IMR-90 (cell line): Measurements from ENCODE around the gene MYO10. TPM values are rescaled to one million over a fixed set of nuclear protein-coding genes. Genes with fewer than 3 reads are reported as not detected.

Source experiments
- ATAC-seq: fragments of 200-7000 bp; cut with Tn5 transposase; 2 replicates; pipeline ENCODE4 v1.9.1; 2020; ENCODE audit warnings: low read depth, mild to moderate bottlenecking, moderate library complexity
- BruUV-seq: library from RNA; stranded (reverse); fragments of 400-500 nt; replicated peaks from 2 replicates; lab custom pipeline; 2021; lab: Mats Ljungman, UMichigan
- CTCF ChIA-PET: fragments of 300-600 bp; formaldehyde crosslinking; extraction: SDS; loops from one replicate; lab custom pipeline; 2021; ENCODE audit warnings: antibody characterized with exemption; lab: Yijun Ruan, JAX
- POLR2A ChIA-PET: fragments of 300-600 bp; sonication (Branson Sonifier 250); formaldehyde crosslinking; loops from one replicate; lab custom pipeline; 2022; ENCODE audit warnings: antibody characterized with exemption; ENCODE audit not compliant: unreplicated experiment; lab: Charles Lee
- DNase-seq: peaks from one replicate; pipeline ENCODE4 v3.0.0; 2013
- H2AFZ ChIP-seq: replicated peaks from 2 replicates; pipeline ENCODE3; 2013; ENCODE audit warnings: low read length, mild to moderate bottlenecking; ENCODE audit not compliant: poor library complexity
- H2AK5ac ChIP-seq: 2 replicates; pipeline ENCODE4 v1.6.1; 2013; ENCODE audit warnings: low read depth, low read length, inconsistent platforms
- H2AK9ac ChIP-seq: replicated peaks from 2 replicates; pipeline ENCODE3; 2013; ENCODE audit warnings: mild to moderate bottlenecking, low read depth, low read length, moderate library complexity; ENCODE audit not compliant: poor library complexity
- H2BK120ac ChIP-seq: 2 replicates; pipeline ENCODE4 v1.6.1; 2013; ENCODE audit warnings: low read depth, low read length, inconsistent platforms
- H2BK15ac ChIP-seq: 3 replicates; pipeline ENCODE4 v1.6.1; 2013; ENCODE audit warnings: low read depth, low read length, inconsistent platforms
- H2BK20ac ChIP-seq: 2 replicates; pipeline ENCODE4 v1.6.1; 2013; ENCODE audit warnings: low read depth, mild to moderate bottlenecking, inconsistent platforms, low read length, moderate library complexity
- H2BK5ac ChIP-seq: 2 replicates; pipeline ENCODE4 v1.6.1; 2013; ENCODE audit warnings: mild to moderate bottlenecking, low read depth, low read length, inconsistent platforms; ENCODE audit not compliant: poor library complexity, severe bottlenecking
- H3K14ac ChIP-seq: replicated peaks from 2 replicates; pipeline ENCODE4 v1.6.1; 2013; ENCODE audit warnings: low read depth, low read length, inconsistent platforms
- H3K18ac ChIP-seq: 2 replicates; pipeline ENCODE4 v1.6.1; 2013; ENCODE audit warnings: low read depth, low read length, control low read depth
- H3K23ac ChIP-seq: 2 replicates; pipeline ENCODE4 v1.6.1; 2013; ENCODE audit warnings: low read depth, low read length, inconsistent platforms
- H3K27ac ChIP-seq: 2 replicates; pipeline ENCODE4 v1.5.1; 2013; ENCODE audit warnings: mild to moderate bottlenecking, control low read depth, low read length; ENCODE audit not compliant: insufficient read depth
- H3K27me3 ChIP-seq: 2 replicates; pipeline ENCODE4 v1.6.1; 2013; ENCODE audit warnings: low read length; ENCODE audit not compliant: control insufficient read depth, insufficient read depth
- H3K36me3 ChIP-seq: 2 replicates; pipeline ENCODE4 v1.6.1; 2013; ENCODE audit warnings: low read length, mixed read lengths; ENCODE audit not compliant: control insufficient read depth, insufficient read depth
- H3K4ac ChIP-seq: 2 replicates; pipeline ENCODE4 v1.6.1; 2013; ENCODE audit warnings: low read depth, low read length, inconsistent platforms
- H3K4me1 ChIP-seq: 2 replicates; pipeline ENCODE4 v1.6.1; 2013; ENCODE audit warnings: low read length, mixed read lengths; ENCODE audit not compliant: control insufficient read depth, insufficient read depth
- H3K4me2 ChIP-seq: 2 replicates; pipeline ENCODE4 v1.6.1; 2013; ENCODE audit warnings: low read depth, mild to moderate bottlenecking, control low read depth, low read length, moderate library complexity
- H3K4me3 ChIP-seq: 2 replicates; pipeline ENCODE4 v1.5.1; 2013; ENCODE audit warnings: low read depth, mild to moderate bottlenecking, control low read depth, low read length, moderate library complexity; ENCODE audit not compliant: insufficient read depth
- H3K56ac ChIP-seq: 2 replicates; pipeline ENCODE4 v1.6.1; 2013; ENCODE audit warnings: low read length, inconsistent platforms; ENCODE audit not compliant: insufficient read depth; ENCODE audit errors: extremely low read depth
- H3K79me1 ChIP-seq, 2 experiments: 2 replicates each; pipeline ENCODE4 v1.6.1; 2013; ENCODE audit warnings: low read length in 2 of 2, inconsistent platforms in 1 of 2, low read depth in 1 of 2
- H3K9ac ChIP-seq: 2 replicates; pipeline ENCODE4 v1.6.1; 2013; ENCODE audit warnings: low read depth, low read length, control low read depth
- H3K9me1 ChIP-seq: 2 replicates; pipeline ENCODE4 v1.6.1; 2013; ENCODE audit warnings: low read length, inconsistent platforms; ENCODE audit not compliant: insufficient read depth
- H3K9me3 ChIP-seq: 2 replicates; pipeline ENCODE4 v1.6.1; 2013; ENCODE audit warnings: low read length; ENCODE audit not compliant: control insufficient read depth, insufficient read depth
- H4K20me1 ChIP-seq: 2 replicates; pipeline ENCODE4 v1.6.1; 2013; ENCODE audit warnings: low read length, inconsistent platforms; ENCODE audit not compliant: insufficient read depth
- H4K5ac ChIP-seq: 2 replicates; pipeline ENCODE4 v1.6.1; 2013; ENCODE audit warnings: mild to moderate bottlenecking, low read depth, low read length, control low read depth
- H4K8ac ChIP-seq, 2 experiments: 2 replicates each; pipeline ENCODE4 v1.6.1; 2013; ENCODE audit warnings: low read depth in 2 of 2, low read length in 2 of 2, control low read depth in 1 of 2, inconsistent platforms in 1 of 2
- H4K91ac ChIP-seq: 2 replicates; pipeline ENCODE4 v1.6.1; 2013; ENCODE audit warnings: low read depth, low read length, inconsistent platforms; ENCODE audit not compliant: insufficient read depth
- BHLHE40 ChIP-seq: fragments of 150-350 bp; IDR thresholded peaks from 2 replicates; pipeline ENCODE4 v1.6.1; 2016; ENCODE audit warnings: mild to moderate bottlenecking, low read depth, low read length
- CEBPB ChIP-seq: IDR thresholded peaks from 2 replicates; pipeline ENCODE4 v1.6.1; 2012; ENCODE audit warnings: low read depth, low read length, improper control_type of control experiment
- CHD1 ChIP-seq: IDR thresholded peaks from 2 replicates; pipeline ENCODE4 v1.6.1; 2012; ENCODE audit warnings: low read depth, low read length, improper control_type of control experiment
- FOS ChIP-seq: fragments of 150-350 bp; IDR thresholded peaks from 2 replicates; pipeline ENCODE4 v1.6.1; 2016; ENCODE audit warnings: low read depth, low read length
- MAZ ChIP-seq: IDR thresholded peaks from 2 replicates; pipeline ENCODE4 v1.6.1; 2012; ENCODE audit warnings: low read depth, mild to moderate bottlenecking, low read length, improper control_type of control experiment, moderate library complexity, borderline replicate concordance
- MXI1 ChIP-seq: IDR thresholded peaks from 2 replicates; pipeline ENCODE4 v1.6.1; 2012; ENCODE audit warnings: low read depth, mild to moderate bottlenecking, low read length, moderate library complexity, borderline replicate concordance
- NFE2L2 ChIP-seq: fragments of 150-350 bp; IDR thresholded peaks from 2 replicates; pipeline ENCODE4 v1.6.1; 2016; ENCODE audit warnings: low read depth, mild to moderate bottlenecking, low read length
- POLR2A ChIP-seq: IDR thresholded peaks from 2 replicates; pipeline ENCODE4 v1.6.1; 2012; ENCODE audit warnings: mild to moderate bottlenecking, low read depth, low read length
- RAD21 ChIP-seq: IDR thresholded peaks from 2 replicates; pipeline ENCODE4 v1.6.1; 2012; ENCODE audit warnings: low read length, improper control_type of control experiment
- RCOR1 ChIP-seq: IDR thresholded peaks from 2 replicates; pipeline ENCODE4 v1.6.1; 2012; ENCODE audit warnings: mild to moderate bottlenecking, low read length, improper control_type of control experiment; ENCODE audit not compliant: insufficient replicate concordance
- RFX5 ChIP-seq: IDR thresholded peaks from 2 replicates; pipeline ENCODE4 v1.8.0; 2012; ENCODE audit warnings: low read depth, mild to moderate bottlenecking, low read length, moderate library complexity
- SMC3 ChIP-seq: fragments of 150-350 bp; IDR thresholded peaks from 2 replicates; pipeline ENCODE4 v1.6.1; 2016; ENCODE audit warnings: low read depth, mild to moderate bottlenecking, antibody characterized with exemption, low read length, moderate library complexity
- whole genome bisulfite sequencing, 2 experiments: methylation state at CpG; one replicate each; pipeline versions ENCODE4 v1.1.5 to v1.1.7; 2013; ENCODE audit warnings: missing lambda C conversion rate in 2 of 2; ENCODE audit not compliant: insufficient read length in 1 of 2; ENCODE audit errors: extremely low coverage in 2 of 2; 5-methylcytosine and 5-hydroxymethylcytosine counted together
- dilution Hi-C: fragments of 300-500 bp; cut with HindIII; formaldehyde crosslinking; loops from one replicate; pipeline ENCODE4 v1.14.3; 2018; ENCODE audit warnings: low sequenced_read_pairs; ENCODE audit not compliant: unreplicated experiment
- in situ Hi-C: fragments of 300-500 bp; cut with MboI; formaldehyde crosslinking; loops from 3 replicates; pipeline ENCODE4 v1.14.3; 2019; ENCODE audit warnings: low sequenced_read_pairs, inconsistent platforms, mixed read lengths
- intact Hi-C: fragments of 100-400 bp; cut with micrococcal nuclease; formaldehyde crosslinking; loops from 2 replicates; pipeline ENCODE4 v1.10.0; 2022
- polyA plus RNA-seq, 3 experiments: library from polyadenylated mRNA; depleted of rRNA; stranded (reverse); fragments of >200 nt; gene quantifications; 2 replicates each; pipeline ENCODE4 v1.2.3, GENCODE V29; 2012; ENCODE audit warnings: low replicate concordance in 1 of 3
- total RNA-seq: library from RNA; depleted of rRNA; stranded (reverse); fragments of >200 nt; gene quantifications from 2 replicates; pipeline ENCODE4 v1.2.3, GENCODE V29; 2012
- TF ChIP-seq, protein P1 (sequence below): fragments of 150-350 bp; IDR thresholded peaks from 2 replicates; pipeline ENCODE4 v1.6.1; 2017; ENCODE audit warnings: mild to moderate bottlenecking, antibody characterized with exemption, low read length, low read depth
- TF ChIP-seq, protein P2 (sequence below): fragments of 150-350 bp; IDR thresholded peaks from 2 replicates; pipeline ENCODE4 v1.6.1; 2016; ENCODE audit warnings: low read depth, mild to moderate bottlenecking, low read length, moderate library complexity, borderline replicate concordance
- TF ChIP-seq, protein P3 (sequence below): conservative IDR thresholded peaks from 2 replicates; pipeline ENCODE4 v1.5.1; 2012; ENCODE audit warnings: mild to moderate bottlenecking, low read depth, low read length, improper control_type of control experiment

The MYO10 gene
- total and polyA plus RNA-seq, 2 of the 4 experiments (the other 2 are of a cell fraction): 39.9 to 115 TPM

DNA sequence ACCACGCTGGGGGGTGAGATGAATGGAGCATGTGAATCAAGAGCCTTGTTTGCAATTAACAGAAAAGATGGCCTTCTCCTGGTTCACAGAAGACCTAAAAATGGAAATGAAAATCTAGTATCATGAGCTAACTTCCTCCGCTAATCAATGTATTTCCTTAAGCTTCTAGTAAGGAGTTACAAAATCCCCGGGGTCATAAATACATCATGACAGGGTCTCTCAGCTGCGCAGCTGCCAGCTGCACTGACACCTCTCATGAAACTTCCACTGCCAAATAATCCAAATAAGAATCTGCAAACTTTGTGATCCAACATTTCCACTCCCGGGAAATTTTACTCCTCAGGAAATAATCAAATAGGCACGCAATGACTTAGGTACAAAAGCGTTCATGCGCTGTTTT, 11.9 kb downstream of the MYO10 start:
- Histone ChIP-seq H2BK20ac (no peak overlapping the region), H2AK5ac (no peak overlapping the region), H3K23ac (no peak overlapping the region), H3K36me3 (peaks cover 9% of the 10 kb centered on the region), H3K4me1 (peaks cover 4% of the 10 kb centered on the region), H3K18ac (no peak overlapping the region), H2AFZ (no peak overlapping the region), H2BK5ac (no peak overlapping the region), H3K4ac (no peak overlapping the region), H3K4me3 (no peak overlapping the region), H3K27ac (no peak overlapping the region), H3K14ac (no peak overlapping the region), H4K5ac (no peak overlapping the region), H2AK9ac (no peak overlapping the region), H3K56ac (no peak overlapping the region), H4K8ac (no peak overlapping the region), H4K91ac (no peak overlapping the region), H3K27me3 (no peaks in the 10 kb centered on the region), H3K79me1 (peaks cover 0 to 47% of the 10 kb centered on the region in 2 experiments; a peak in 2 of 4 replicates), H2BK120ac (no peak overlapping the region), H3K9ac (no peak overlapping the region), H3K9me1 (peaks cover 17% of the 10 kb centered on the region), H4K20me1 (peaks cover 97% of the 10 kb centered on the region), H3K9me3 (no peaks in the 10 kb centered on the region), H3K4me2 (0 out of 2 replicates have a peak overlapping the region, but pooled peaks have one; percentile 10), H2BK15ac (no peak overlapping the region)
- no TSS peak for BruUV-seq
- POLR2A ChIA-PET: no interaction called here
- 47% methylated on average over 2 of the region's 8 CpGs; no CpG with 5 or more reads in 1 of the 2 experiments for WGBS, 2 experiments
- CTCF ChIA-PET: no interaction called here
- dilution Hi-C loops (no loop called here), intact Hi-C loops (no loop called here), in situ Hi-C loops (no loop called here)
- ATAC-seq (no peak), DNase-seq (no peak)
- TF ChIP-seq MXI1 (no peak), CHD1 (no peak), POLR2A (no peak), RCOR1 (no peak), MAZ (no peak), FOS (no peak), BHLHE40 (no peak), SMC3 (no peak), RFX5 (no peak), CEBPB (no peak), RAD21 (no peak), NFE2L2 (no peak)
- TF ChIP-seq, protein P1, sequence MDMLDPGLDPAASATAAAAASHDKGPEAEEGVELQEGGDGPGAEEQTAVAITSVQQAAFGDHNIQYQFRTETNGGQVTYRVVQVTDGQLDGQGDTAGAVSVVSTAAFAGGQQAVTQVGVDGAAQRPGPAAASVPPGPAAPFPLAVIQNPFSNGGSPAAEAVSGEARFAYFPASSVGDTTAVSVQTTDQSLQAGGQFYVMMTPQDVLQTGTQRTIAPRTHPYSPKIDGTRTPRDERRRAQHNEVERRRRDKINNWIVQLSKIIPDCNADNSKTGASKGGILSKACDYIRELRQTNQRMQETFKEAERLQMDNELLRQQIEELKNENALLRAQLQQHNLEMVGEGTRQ: no peak
- TF ChIP-seq, protein P2, sequence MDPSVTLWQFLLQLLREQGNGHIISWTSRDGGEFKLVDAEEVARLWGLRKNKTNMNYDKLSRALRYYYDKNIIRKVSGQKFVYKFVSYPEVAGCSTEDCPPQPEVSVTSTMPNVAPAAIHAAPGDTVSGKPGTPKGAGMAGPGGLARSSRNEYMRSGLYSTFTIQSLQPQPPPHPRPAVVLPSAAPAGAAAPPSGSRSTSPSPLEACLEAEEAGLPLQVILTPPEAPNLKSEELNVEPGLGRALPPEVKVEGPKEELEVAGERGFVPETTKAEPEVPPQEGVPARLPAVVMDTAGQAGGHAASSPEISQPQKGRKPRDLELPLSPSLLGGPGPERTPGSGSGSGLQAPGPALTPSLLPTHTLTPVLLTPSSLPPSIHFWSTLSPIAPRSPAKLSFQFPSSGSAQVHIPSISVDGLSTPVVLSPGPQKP: no peak
- TF ChIP-seq, protein P3, sequence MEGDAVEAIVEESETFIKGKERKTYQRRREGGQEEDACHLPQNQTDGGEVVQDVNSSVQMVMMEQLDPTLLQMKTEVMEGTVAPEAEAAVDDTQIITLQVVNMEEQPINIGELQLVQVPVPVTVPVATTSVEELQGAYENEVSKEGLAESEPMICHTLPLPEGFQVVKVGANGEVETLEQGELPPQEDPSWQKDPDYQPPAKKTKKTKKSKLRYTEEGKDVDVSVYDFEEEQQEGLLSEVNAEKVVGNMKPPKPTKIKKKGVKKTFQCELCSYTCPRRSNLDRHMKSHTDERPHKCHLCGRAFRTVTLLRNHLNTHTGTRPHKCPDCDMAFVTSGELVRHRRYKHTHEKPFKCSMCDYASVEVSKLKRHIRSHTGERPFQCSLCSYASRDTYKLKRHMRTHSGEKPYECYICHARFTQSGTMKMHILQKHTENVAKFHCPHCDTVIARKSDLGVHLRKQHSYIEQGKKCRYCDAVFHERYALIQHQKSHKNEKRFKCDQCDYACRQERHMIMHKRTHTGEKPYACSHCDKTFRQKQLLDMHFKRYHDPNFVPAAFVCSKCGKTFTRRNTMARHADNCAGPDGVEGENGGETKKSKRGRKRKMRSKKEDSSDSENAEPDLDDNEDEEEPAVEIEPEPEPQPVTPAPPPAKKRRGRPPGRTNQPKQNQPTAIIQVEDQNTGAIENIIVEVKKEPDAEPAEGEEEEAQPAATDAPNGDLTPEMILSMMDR: no peak
